DOHH2 (cell line): Measurements from ENCODE around the gene TMEM200A.

Experiments
- CTCF ChIP-seq: fragments of 200-600 bp; sonication (generic); IDR thresholded peaks from one replicate; pipeline ENCODE4 v1.5.1; 2014; ENCODE audit warnings: antibody characterized with exemption, mild to moderate bottlenecking, low read depth, low read length; ENCODE audit not compliant: poor library complexity, severe bottlenecking
- EZH2phosphoT487 ChIP-seq: fragments of 200-600 bp; sonication (generic); IDR thresholded peaks from 2 replicates; pipeline ENCODE4 v1.6.1; 2017; ENCODE audit warnings: borderline replicate concordance, mild to moderate bottlenecking, antibody characterized with exemption, low read length, moderate library complexity, mixed read lengths

DNA sequence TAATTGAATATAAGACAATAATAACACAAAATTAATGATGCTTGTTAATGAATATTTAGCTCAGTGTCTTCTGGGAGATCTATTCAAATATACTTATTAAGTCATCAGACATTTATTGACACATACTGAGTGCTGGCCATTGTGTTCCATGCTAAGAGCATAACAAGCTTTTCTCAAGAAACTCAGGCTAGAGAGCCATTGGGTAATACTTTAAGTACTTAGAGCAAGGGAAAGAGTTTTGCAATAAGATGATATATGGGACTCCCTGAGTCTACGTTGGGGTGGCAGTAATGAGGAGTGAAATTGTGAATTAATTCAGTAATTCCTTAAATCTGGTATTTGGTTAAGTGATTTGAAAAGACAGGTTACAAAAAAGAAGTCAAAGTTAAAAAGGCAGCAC, 11.1 kb downstream of the TMEM200A start:
- no peak for TF ChIP-seq CTCF
- TF ChIP-seq EZH2phosphoT487, result no peak
